Adrenal gland (tissue), 12 donors: ENCODE measurements around the gene ZNF469. TPM values are rescaled to one million over a fixed set of nuclear protein-coding genes. Genes with fewer than 3 reads are reported as not detected.

Experiments used
- DNase-seq, 7 donors: peaks; one replicate each; pipeline ENCODE4 v3.0.0-alpha.2; 2019 to 2020
- H3K27ac ChIP-seq, 5 donors: fragments of 200-600 bp; sonication (generic) in 4 of 5; 1 replicate in 3 of 5; 2 replicates in 2 of 5; pipeline versions ENCODE4 v1.5.1 to v1.8.0; 2016 to 2020; ENCODE audit warnings: mild to moderate bottlenecking in 1 of 5
- H3K27me3 ChIP-seq: fragments of 200-600 bp; 2 replicates; pipeline ENCODE4 v1.8.0; 2021
- H3K36me3 ChIP-seq, 2 donors: fragments of 200-600 bp; replicated peaks in 1 of 2; 1 replicate in 1 of 2; 2 replicates in 1 of 2; pipeline versions ENCODE4 v1.5.1 to v1.8.0; 2018 to 2022
- H3K4me1 ChIP-seq, 2 donors: fragments of 200-600 bp; replicated peaks in 1 of 2; 1 replicate in 1 of 2; 2 replicates in 1 of 2; pipeline versions ENCODE4 v1.5.1 to v1.8.0; 2018 to 2021
- H3K4me3 ChIP-seq, 4 donors: fragments of 200-600 bp; sonication (generic) in 3 of 4; one replicate each; pipeline ENCODE4 v1.5.1; 2016 to 2018
- H3K9me3 ChIP-seq, 3 donors: fragments of 200-600 bp; sonication (generic) in 1 of 3; replicated peaks in 1 of 3; 1 replicate in 2 of 3; 2 replicates in 1 of 3; pipeline versions ENCODE4 v1.5.1 to v1.8.0; 2016 to 2021
- POLR2A ChIP-seq, 2 donors: fragments of 450-650 bp; IDR thresholded peaks; one replicate each; pipeline ENCODE4 v1.6.1; 2017; ENCODE audit warnings: antibody characterized with exemption in 2 of 2, mild to moderate bottlenecking in 2 of 2, moderate library complexity in 1 of 2
- WGBS, 4 donors: extraction: QIAGEN DNeasy Blood & Tissue Kit in 2 of 4; methylation state at CpG; one replicate each; pipeline versions ENCODE4 v1.1.5 to v1.1.7; 2013 to 2017; 5-methylcytosine and 5-hydroxymethylcytosine counted together
- intact Hi-C, 2 donors: fragments of 100-400 bp; cut with DNase I; formaldehyde crosslinking; loops; one replicate each; pipeline versions ENCODE4 v1.14.1 to v1.15.0; 2022 to 2023
- polyA plus RNA-seq, 3 donors: library from polyadenylated mRNA; stranded (reverse); fragments of 200-250 nt in 2 of 3; fragments of 350-450 nt in 1 of 3; fragmentation: Illumina TruSeq in 1 of 3; extraction: RNeasy Lipid Tissue Mini Kit (QIAGEN cat#74804) in 1 of 3; gene quantifications; one replicate each; pipeline ENCODE4 v1.2.3, GENCODE V29; 2013 to 2014
- total RNA-seq, 9 donors: library from RNA; depleted of rRNA in 4 of 9; stranded (reverse); fragments of >200 nt in 4 of 9; fragments of 120-200 nt in 1 of 9; fragmentation: NEBNext Ultra II Directional in 1 of 9; extraction: Animal tissue kit (Norgen Biotek cat#: 25700) in 1 of 9; gene quantifications; one replicate each; pipeline versions ENCODE4 v1.1.0 to v1.2.4, GENCODE V29; 2013 to 2023
- TF ChIP-seq, protein P1 (sequence below), 6 experiments: fragments of 450-650 bp in 4 of 6; fragments of 200-600 bp in 2 of 6; sonication (generic) in 1 of 6; IDR thresholded peaks; 1 replicate in 5 of 6; 2 replicates in 1 of 6; pipeline versions ENCODE4 v1.5.1 to v1.8.0; 2016 to 2021; ENCODE audit warnings: antibody characterized with exemption in 6 of 6, mild to moderate bottlenecking in 2 of 6, moderate library complexity in 1 of 6
- donor health status: healthy with polysubstance abuse.
- donor health status: Bipolar disorder and iron deficiency.
- donor health status: DM: yes; HTN: yes; CAD: no.
- donor health status: DM: no; HTN: no; CAD: no.
- donor health status: DM: no; HTN: no; CAD: no.
- donor health status: DM: yes; HTN: yes; CAD: no.

The ZNF469 gene
- total and polyA plus RNA-seq, 12 donors: 0.18 to 5.7 (median 1.9) TPM

DNA sequence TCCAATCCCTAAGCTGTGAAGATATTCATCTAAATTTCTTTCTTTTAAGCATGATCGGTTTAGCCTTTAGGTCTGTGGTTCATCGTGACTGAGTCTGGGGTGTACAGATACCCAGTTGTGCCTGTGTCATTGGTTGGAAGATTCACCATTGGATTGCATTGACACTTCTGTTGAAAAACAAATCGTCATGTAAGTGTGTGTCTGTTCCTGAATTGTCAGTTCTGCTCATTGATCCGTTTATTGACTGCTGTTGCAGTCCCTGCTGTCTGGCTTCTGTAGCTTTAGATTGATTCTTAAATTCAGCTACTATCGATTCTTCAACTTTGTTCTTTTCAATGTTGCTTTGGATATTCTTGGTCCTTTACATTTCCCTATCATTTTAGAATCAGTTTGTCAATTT is 21.0 kb upstream of the ZNF469 start:
- WGBS, 4 donors: 77 to 84% (median 81%) methylated on average over 5 of the region's 5 CpGs

DNA sequence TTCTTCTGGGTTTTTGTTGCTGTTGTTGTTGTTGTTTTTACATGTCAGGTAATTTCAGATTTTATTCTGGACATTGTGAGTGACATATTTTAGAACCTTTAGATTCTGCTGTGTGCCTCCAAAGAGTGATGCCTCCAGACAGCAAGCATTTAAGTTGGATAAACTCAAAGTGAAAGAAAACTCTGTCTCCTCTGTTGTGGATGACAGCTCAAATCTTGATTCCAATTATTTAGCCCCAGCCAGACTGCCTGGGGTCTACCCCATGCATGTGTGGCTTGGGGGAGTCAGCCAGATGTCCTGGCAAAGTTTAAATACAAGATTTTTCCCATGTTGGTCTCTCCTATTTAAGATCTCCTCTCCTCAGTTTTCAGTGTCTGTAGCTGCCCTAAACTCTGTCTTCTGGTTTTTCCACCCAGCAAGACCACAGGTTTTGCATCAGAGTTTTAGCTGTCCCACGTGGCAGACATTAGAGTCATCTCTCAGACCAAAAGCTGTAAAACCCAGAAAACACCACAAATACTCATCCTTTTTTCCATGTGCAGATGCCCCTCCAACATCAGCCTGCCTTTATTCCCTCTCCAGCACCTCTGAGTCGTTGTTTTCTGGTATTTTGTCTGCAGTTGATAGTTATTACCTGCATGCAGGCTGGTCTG is 19.4 kb upstream of the ZNF469 start:
- no peak overlapping the region for H3K27ac ChIP-seq
- intact Hi-C loops: no loop called here
- WGBS, 4 donors: 48 to 64% (median 57%) methylated on average over 2 of the region's 2 CpGs
- no peaks in the 10 kb centered on the region for H3K27me3 ChIP-seq
- TF ChIP-seq, protein P1, sequence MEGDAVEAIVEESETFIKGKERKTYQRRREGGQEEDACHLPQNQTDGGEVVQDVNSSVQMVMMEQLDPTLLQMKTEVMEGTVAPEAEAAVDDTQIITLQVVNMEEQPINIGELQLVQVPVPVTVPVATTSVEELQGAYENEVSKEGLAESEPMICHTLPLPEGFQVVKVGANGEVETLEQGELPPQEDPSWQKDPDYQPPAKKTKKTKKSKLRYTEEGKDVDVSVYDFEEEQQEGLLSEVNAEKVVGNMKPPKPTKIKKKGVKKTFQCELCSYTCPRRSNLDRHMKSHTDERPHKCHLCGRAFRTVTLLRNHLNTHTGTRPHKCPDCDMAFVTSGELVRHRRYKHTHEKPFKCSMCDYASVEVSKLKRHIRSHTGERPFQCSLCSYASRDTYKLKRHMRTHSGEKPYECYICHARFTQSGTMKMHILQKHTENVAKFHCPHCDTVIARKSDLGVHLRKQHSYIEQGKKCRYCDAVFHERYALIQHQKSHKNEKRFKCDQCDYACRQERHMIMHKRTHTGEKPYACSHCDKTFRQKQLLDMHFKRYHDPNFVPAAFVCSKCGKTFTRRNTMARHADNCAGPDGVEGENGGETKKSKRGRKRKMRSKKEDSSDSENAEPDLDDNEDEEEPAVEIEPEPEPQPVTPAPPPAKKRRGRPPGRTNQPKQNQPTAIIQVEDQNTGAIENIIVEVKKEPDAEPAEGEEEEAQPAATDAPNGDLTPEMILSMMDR (IDR thresholded peaks at IDR 0.05): no peak
- TF ChIP-seq POLR2A (IDR thresholded peaks at IDR 0.05): no peak
- H3K4me1 ChIP-seq: no peaks in the 10 kb centered on the region
- DNase-seq: no peak
- no peaks in the 10 kb centered on the region for H3K9me3 ChIP-seq
- no peak overlapping the region for H3K4me3 ChIP-seq
- no peaks in the 10 kb centered on the region for H3K36me3 ChIP-seq

More for the DNA sequence above, 21.0 kb upstream of the ZNF469 start:
- intact Hi-C loops: no loop called here
- Histone ChIP-seq H3K27ac (no peak overlapping the region), H3K4me1 (no peaks in the 10 kb centered on the region), H3K9me3 (no peaks in the 10 kb centered on the region), H3K27me3 (no peaks in the 10 kb centered on the region), H3K4me3 (no peak overlapping the region), H3K36me3 (no peaks in the 10 kb centered on the region)
- DNase-seq: no peak
- TF ChIP-seq, protein P1 (IDR thresholded peaks at IDR 0.05): no peak
- TF ChIP-seq POLR2A (IDR thresholded peaks at IDR 0.05): no peak

DNA sequence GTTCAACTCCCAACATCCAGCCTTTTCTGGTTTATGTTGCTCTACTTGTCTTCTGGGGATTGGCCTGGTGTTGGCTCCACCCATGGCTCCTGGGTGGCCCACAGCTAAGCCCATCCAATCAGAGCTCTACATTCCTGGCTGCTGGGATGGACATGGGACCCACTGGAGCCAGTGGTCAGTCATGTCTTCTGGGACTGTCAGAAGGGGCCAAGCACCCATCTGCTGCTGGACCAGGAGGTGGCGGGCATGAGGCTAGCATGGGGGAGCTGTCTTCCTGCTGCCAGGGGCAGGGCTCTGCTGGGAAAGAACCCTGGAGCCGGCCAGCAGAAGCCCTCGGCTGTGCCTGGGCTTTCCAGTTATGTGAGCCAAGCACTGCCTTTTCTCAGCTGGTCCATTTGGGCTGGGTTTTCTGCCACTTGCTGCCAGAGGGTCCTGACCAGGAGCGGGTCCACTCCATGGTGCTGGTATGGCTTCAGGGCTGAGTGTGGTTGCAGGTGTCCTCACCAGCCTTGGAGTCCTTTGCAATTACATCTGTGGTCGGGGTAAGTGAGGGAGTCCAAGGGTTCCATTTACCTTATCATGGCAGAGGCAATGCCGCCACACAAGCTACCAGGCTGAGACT is 17.4 kb upstream of the ZNF469 start:
- 88 to 100% (median 94%) methylated on average over 1 to 6 of the region's 6 CpGs for WGBS, 4 donors
- Histone ChIP-seq H3K9me3 (no peaks in the 10 kb centered on the region), H3K4me1 (no peaks in the 10 kb centered on the region), H3K27ac (no peak overlapping the region), H3K4me3 (no peak overlapping the region), H3K36me3 (no peaks in the 10 kb centered on the region), H3K27me3 (no peaks in the 10 kb centered on the region)
- TF ChIP-seq POLR2A (IDR thresholded peaks at IDR 0.05): no peak
- TF ChIP-seq, protein P1 (IDR thresholded peaks at IDR 0.05): no peak
- intact Hi-C loops: no loop called here
- DNase-seq: no peak

DNA sequence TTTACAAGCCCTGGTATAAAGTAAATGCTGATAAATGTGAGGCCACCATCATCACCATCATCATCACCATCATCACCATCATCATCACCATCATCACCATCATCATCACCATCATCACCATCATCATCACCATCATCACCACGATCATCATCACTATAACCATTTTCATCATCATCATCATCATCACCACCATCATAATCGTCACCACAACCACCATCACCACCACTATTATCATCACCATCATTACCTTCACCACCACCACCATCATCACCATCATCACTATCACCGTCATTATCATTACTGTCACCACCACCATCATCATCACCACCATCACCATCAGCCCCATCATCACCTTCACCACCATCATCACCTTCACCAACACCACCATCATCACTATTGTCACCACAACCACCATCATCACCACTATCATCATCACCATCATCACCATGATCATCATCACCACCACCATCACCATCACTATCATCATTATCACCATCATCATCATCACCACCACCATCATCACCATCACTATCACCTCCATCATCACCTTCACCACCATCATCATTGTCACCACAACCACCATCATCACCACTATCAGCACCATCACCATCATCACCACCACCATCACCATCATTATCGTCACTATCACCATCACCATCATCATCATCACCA is 16.6 kb upstream of the ZNF469 start:
- TF ChIP-seq POLR2A (IDR thresholded peaks at IDR 0.05): no peak
- TF ChIP-seq, protein P1 (IDR thresholded peaks at IDR 0.05): no peak
- intact Hi-C loops: no loop called here
- WGBS, 4 donors: 71 to 79% (median 76%) methylated on average over 4 of the region's 4 CpGs
- no peak for DNase-seq
- H3K4me3 ChIP-seq: no peak overlapping the region
- H3K27me3 ChIP-seq: no peaks in the 10 kb centered on the region
- no peaks in the 10 kb centered on the region for H3K4me1 ChIP-seq
- H3K27ac ChIP-seq: no peak overlapping the region
- H3K36me3 ChIP-seq: no peaks in the 10 kb centered on the region
- H3K9me3 ChIP-seq: no peaks in the 10 kb centered on the region
